A549 (cell line): ENCODE measurements around the gene TTC33.

Experiments
- BCL3 ChIP-seq: fragments of >200 bp; sonication (Bioruptor Twin); formaldehyde crosslinking; IDR thresholded peaks from 3 replicates; pipeline ENCODE4 v1.6.1; 2016
- HES2 ChIP-seq: fragments of >200 bp; sonication (Bioruptor Twin); formaldehyde crosslinking; IDR thresholded peaks from 2 replicates; pipeline ENCODE4 v1.6.1; 2016
- HMGXB4 ChIP-seq: fragments of 250-450 bp; sonication (Bioruptor Pico); IDR thresholded peaks from 2 replicates; pipeline ENCODE4 v1.5.0; 2021; ENCODE audit warnings: mild to moderate bottlenecking, moderate library complexity, borderline replicate concordance
- KDM1A ChIP-seq: fragments of 200-600 bp; sonication (generic); IDR thresholded peaks from 2 replicates; pipeline ENCODE4 v1.6.1; 2016; ENCODE audit warnings: low read depth, mild to moderate bottlenecking
- POLR2A ChIP-seq: IDR thresholded peaks from 2 replicates; pipeline ENCODE4 v1.6.1; 2012; ENCODE audit warnings: mild to moderate bottlenecking, low read length
- RAD21 ChIP-seq, 2 experiments: fragments of >200 bp in 1 of 2; sonication (Bioruptor Twin) in 1 of 2; formaldehyde crosslinking in 1 of 2; IDR thresholded peaks in 1 of 2; conservative IDR thresholded peaks in 1 of 2; 2 replicates in 1 of 2; 3 replicates in 1 of 2; pipeline ENCODE4 v1.6.1; 2012 to 2018; ENCODE audit warnings: inconsistent platforms in 1 of 2
- SMC3 ChIP-seq: fragments of >200 bp; sonication (Bioruptor Twin); formaldehyde crosslinking; IDR thresholded peaks from 3 replicates; pipeline ENCODE4 v1.6.1; 2018; ENCODE audit warnings: inconsistent platforms
- TF ChIP-seq, protein P1 (sequence below): fragments of >200 bp; sonication (Bioruptor Twin); formaldehyde crosslinking; IDR thresholded peaks from 3 replicates; pipeline ENCODE4 v1.5.1; 2016

DNA sequence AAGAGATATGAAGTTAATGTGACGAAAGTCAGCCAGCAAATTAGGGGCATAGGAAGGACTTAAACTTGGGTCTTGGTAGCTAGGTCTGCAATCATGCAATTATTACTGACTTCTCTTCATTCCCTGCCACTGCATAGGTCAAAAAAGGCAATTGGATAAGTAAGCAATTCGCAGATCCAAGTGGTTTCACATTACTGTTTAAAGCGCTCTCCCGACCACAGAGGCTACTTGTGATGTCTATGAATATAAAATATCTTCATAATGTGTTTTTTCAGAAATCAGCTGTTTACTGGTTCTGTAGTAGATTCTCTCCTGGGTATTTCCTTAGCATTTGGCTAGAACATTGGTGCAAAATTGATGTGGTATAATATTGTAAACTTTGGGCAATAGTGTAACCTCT, 250.7 kb downstream of the TTC33 start:
- TF ChIP-seq, protein P1, sequence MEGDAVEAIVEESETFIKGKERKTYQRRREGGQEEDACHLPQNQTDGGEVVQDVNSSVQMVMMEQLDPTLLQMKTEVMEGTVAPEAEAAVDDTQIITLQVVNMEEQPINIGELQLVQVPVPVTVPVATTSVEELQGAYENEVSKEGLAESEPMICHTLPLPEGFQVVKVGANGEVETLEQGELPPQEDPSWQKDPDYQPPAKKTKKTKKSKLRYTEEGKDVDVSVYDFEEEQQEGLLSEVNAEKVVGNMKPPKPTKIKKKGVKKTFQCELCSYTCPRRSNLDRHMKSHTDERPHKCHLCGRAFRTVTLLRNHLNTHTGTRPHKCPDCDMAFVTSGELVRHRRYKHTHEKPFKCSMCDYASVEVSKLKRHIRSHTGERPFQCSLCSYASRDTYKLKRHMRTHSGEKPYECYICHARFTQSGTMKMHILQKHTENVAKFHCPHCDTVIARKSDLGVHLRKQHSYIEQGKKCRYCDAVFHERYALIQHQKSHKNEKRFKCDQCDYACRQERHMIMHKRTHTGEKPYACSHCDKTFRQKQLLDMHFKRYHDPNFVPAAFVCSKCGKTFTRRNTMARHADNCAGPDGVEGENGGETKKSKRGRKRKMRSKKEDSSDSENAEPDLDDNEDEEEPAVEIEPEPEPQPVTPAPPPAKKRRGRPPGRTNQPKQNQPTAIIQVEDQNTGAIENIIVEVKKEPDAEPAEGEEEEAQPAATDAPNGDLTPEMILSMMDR, result no peak
- TF ChIP-seq HMGXB4 (CRISPR knock-in tag), result no peak
- TF ChIP-seq SMC3, result no peak
- no peak for TF ChIP-seq KDM1A
- no peak for TF ChIP-seq BCL3
- TF ChIP-seq RAD21 (conservative IDR thresholded peaks at IDR 0.05 in 1 of 2, IDR thresholded peaks at IDR 0.05 in 1 of 2), result no peak
- TF ChIP-seq HES2, result no peak
- TF ChIP-seq POLR2A, result no peak
